Transverse colon (tissue), 4 donors: ENCODE data around the gene HES5.

Source experiments
- CTCF ChIP-seq, 5 experiments: fragments of 200-600 bp in 3 of 5; fragments of 450-650 bp in 2 of 5; sonication (generic) in 3 of 5; IDR thresholded peaks; 1 replicate in 2 of 5; 2 replicates in 3 of 5; pipeline ENCODE4 v1.5.1; 2016 to 2017; ENCODE audit warnings: antibody characterized with exemption in 5 of 5, inconsistent platforms in 3 of 5, mild to moderate bottlenecking in 2 of 5, moderate library complexity in 1 of 5
- EP300 ChIP-seq: sonication (generic); formaldehyde crosslinking; IDR thresholded peaks from one replicate; pipeline ENCODE4 v1.6.1; 2017; ENCODE audit warnings: antibody characterized with exemption, low read depth
- POLR2AphosphoS5 ChIP-seq, 3 donors: sonication (generic); formaldehyde crosslinking; IDR thresholded peaks; one replicate each; pipeline ENCODE4 v1.6.1; 2016; ENCODE audit warnings: antibody characterized with exemption in 3 of 3

GRCh38 chr1:2545754-2546514 lies 15.9 kb upstream of the HES5 start:
- TF ChIP-seq CTCF (IDR thresholded peaks at IDR 0.05) (no peak), EP300 (no peak), POLR2AphosphoS5 (IDR thresholded peaks at IDR 0.05) (peak; percentile 68 to 93 (median 88))
